GM23338 (cell line): ENCODE results near the gene ZNF358. TPM values are rescaled to one million over a fixed set of nuclear protein-coding genes. Genes with fewer than 3 reads are reported as not detected.

Source experiments
- ATAC-seq: fragments of 200-7000 bp; cut with Tn5 transposase; 3 replicates; pipeline ENCODE4 v1.9.1; 2020
- DNase-seq: peaks from one replicate; pipeline ENCODE4 v3.0.0-alpha.2; 2015; ENCODE audit warnings: low spot score
- H2AFZ ChIP-seq: fragments of 200-600 bp; sonication (generic); 2 replicates; pipeline ENCODE4 v1.8.0; 2016; ENCODE audit warnings: antibody characterized with exemption, mild to moderate bottlenecking, moderate library complexity
- H3F3A ChIP-seq: fragments of 200-600 bp; sonication (generic); replicated peaks from 2 replicates; pipeline ENCODE4 v1.8.0; 2017; ENCODE audit warnings: antibody characterized with exemption, mixed run types, low read depth
- H3K27ac ChIP-seq: fragments of 200-600 bp; sonication (generic); 2 replicates; pipeline ENCODE4 v1.6.1; 2016; ENCODE audit warnings: low read depth
- H3K27me3 ChIP-seq: fragments of 200-600 bp; sonication (generic); 2 replicates; pipeline ENCODE4 v1.8.0; 2016; ENCODE audit warnings: mild to moderate bottlenecking, mixed run types, moderate library complexity; ENCODE audit not compliant: insufficient read depth
- H3K36me3 ChIP-seq: fragments of 200-600 bp; sonication (generic); 2 replicates; pipeline ENCODE4 v1.8.0; 2016; ENCODE audit warnings: mild to moderate bottlenecking; ENCODE audit not compliant: insufficient read depth
- H3K4me1 ChIP-seq: fragments of 200-600 bp; sonication (generic); 2 replicates; pipeline ENCODE4 v1.8.0; 2016; ENCODE audit warnings: mild to moderate bottlenecking, moderate library complexity; ENCODE audit not compliant: insufficient read depth
- H3K4me2 ChIP-seq: fragments of 200-600 bp; sonication (generic); 2 replicates; pipeline ENCODE4 v1.7.1; 2017; ENCODE audit warnings: mixed run types
- H3K4me3 ChIP-seq: fragments of 200-600 bp; sonication (generic); 2 replicates; pipeline ENCODE4 v1.6.1; 2016; ENCODE audit warnings: mixed run types
- H3K79me2 ChIP-seq: fragments of 200-600 bp; sonication (generic); replicated peaks from 2 replicates; pipeline ENCODE4 v1.8.0; 2017; ENCODE audit warnings: mild to moderate bottlenecking; ENCODE audit not compliant: insufficient read depth
- H3K9me2 ChIP-seq: fragments of 200-600 bp; sonication (generic); 2 replicates; pipeline ENCODE4 v1.8.0; 2017; ENCODE audit not compliant: insufficient read depth
- H4K20me1 ChIP-seq: fragments of 200-600 bp; sonication (generic); replicated peaks from 2 replicates; pipeline ENCODE4 v1.8.0; 2017; ENCODE audit warnings: mild to moderate bottlenecking; ENCODE audit not compliant: insufficient read depth
- H3K27ac Mint-ChIP-seq: 2 replicates; pipeline ENCODE4 v1.8.0; 2020; ENCODE audit warnings: inconsistent platforms, mild to moderate bottlenecking, moderate library complexity, mixed read lengths
- H3K27me3 Mint-ChIP-seq: 3 replicates; pipeline ENCODE4 v1.8.0; 2022; ENCODE audit warnings: low read depth, mild to moderate bottlenecking, moderate library complexity, mixed read lengths, inconsistent platforms; ENCODE audit not compliant: insufficient read depth, poor library complexity
- H3K36me3 Mint-ChIP-seq: 3 replicates; pipeline ENCODE4 v1.8.0; 2021; ENCODE audit warnings: low read depth, mild to moderate bottlenecking, inconsistent platforms, moderate library complexity, mixed read lengths
- H3K4me1 Mint-ChIP-seq: 3 replicates; pipeline ENCODE4 v1.8.0; 2020; ENCODE audit warnings: mild to moderate bottlenecking, inconsistent platforms, mixed read lengths
- H3K4me3 Mint-ChIP-seq: 3 replicates; pipeline ENCODE4 v1.8.0; 2021; ENCODE audit warnings: moderate library complexity, mild to moderate bottlenecking, inconsistent platforms, mixed read lengths
- H3K9me3 Mint-ChIP-seq: 3 replicates; pipeline ENCODE4 v1.8.0; 2020; ENCODE audit warnings: moderate library complexity, mild to moderate bottlenecking, inconsistent platforms, mixed read lengths
- CREB1 ChIP-seq: fragments of 250-450 bp; sonication (Bioruptor Pico); IDR thresholded peaks from 2 replicates; pipeline ENCODE4 v1.5.0; 2020; ENCODE audit warnings: low read depth, mild to moderate bottlenecking, moderate library complexity
- EZH2 ChIP-seq: fragments of 200-600 bp; sonication (generic); IDR thresholded peaks from one replicate; pipeline ENCODE4 v1.8.0; 2017; ENCODE audit warnings: antibody characterized with exemption, mild to moderate bottlenecking, low read depth; ENCODE audit not compliant: unreplicated experiment
- EZH2phosphoT487 ChIP-seq: fragments of 200-600 bp; sonication (generic); IDR thresholded peaks from one replicate; pipeline ENCODE4 v1.8.1; 2018; ENCODE audit warnings: antibody characterized with exemption; ENCODE audit not compliant: unreplicated experiment
- JUNB ChIP-seq: IDR thresholded peaks from one replicate; pipeline ENCODE4 v1.6.1; 2016; ENCODE audit warnings: antibody characterized with exemption; ENCODE audit not compliant: unreplicated experiment
- POLR2AphosphoS5 ChIP-seq: IDR thresholded peaks from 2 replicates; pipeline ENCODE4 v1.6.1; 2016; ENCODE audit warnings: antibody characterized with exemption, low read depth
- REST ChIP-seq: IDR thresholded peaks from one replicate; pipeline ENCODE4 v1.6.1; 2018; ENCODE audit warnings: antibody characterized with exemption; ENCODE audit not compliant: unreplicated experiment
- STAT1 ChIP-seq: IDR thresholded peaks from one replicate; pipeline ENCODE4 v1.6.1; 2016; ENCODE audit warnings: antibody characterized with exemption; ENCODE audit not compliant: unreplicated experiment
- ZNF114 ChIP-seq: fragments of 250-450 bp; sonication (Bioruptor Pico); IDR thresholded peaks from 2 replicates; pipeline ENCODE4 v1.5.0; 2020; ENCODE audit warnings: mild to moderate bottlenecking, moderate library complexity
- ZNF331 ChIP-seq: fragments of 250-450 bp; sonication (Bioruptor Pico); IDR thresholded peaks from 2 replicates; pipeline ENCODE4 v1.5.0; 2020; ENCODE audit warnings: low read depth, mild to moderate bottlenecking, moderate library complexity
- ZNF462 ChIP-seq: fragments of 250-450 bp; sonication (Bioruptor Pico); IDR thresholded peaks from 2 replicates; pipeline ENCODE4 v1.5.0; 2020; ENCODE audit warnings: mild to moderate bottlenecking, moderate library complexity
- polyA plus RNA-seq: library from polyadenylated mRNA; unstranded; fragments of >200 nt; fragmentation: Nextera tagmentation; extraction: Ambion mirVana; gene quantifications from 2 replicates; pipeline ENCODE4 v1.2.1, GENCODE V29; 2016
- total RNA-seq: library from RNA; depleted of rRNA; stranded (reverse); fragments of >200 nt; shearing (Covaris generic); gene quantifications from 2 replicates; pipeline ENCODE4 v1.2.3, GENCODE V29; 2014
- TF ChIP-seq, protein P1 (sequence below): IDR thresholded peaks from 2 replicates; pipeline ENCODE4 v1.6.1; 2016; ENCODE audit warnings: antibody characterized with exemption
- TF ChIP-seq, protein P2 (sequence below), 2 experiments: fragments of 200-600 bp in 1 of 2; sonication (generic) in 1 of 2; conservative IDR thresholded peaks; 2 replicates each; pipeline versions ENCODE4 v1.5.1 to v1.6.1; 2016 to 2017; ENCODE audit warnings: antibody characterized with exemption in 2 of 2, low read depth in 2 of 2, mild to moderate bottlenecking in 2 of 2, moderate library complexity in 1 of 2

Gene ZNF358
- total and polyA plus RNA-seq, 2 experiments from 2014 or later: 23.8 to 52.9 TPM

DNA sequence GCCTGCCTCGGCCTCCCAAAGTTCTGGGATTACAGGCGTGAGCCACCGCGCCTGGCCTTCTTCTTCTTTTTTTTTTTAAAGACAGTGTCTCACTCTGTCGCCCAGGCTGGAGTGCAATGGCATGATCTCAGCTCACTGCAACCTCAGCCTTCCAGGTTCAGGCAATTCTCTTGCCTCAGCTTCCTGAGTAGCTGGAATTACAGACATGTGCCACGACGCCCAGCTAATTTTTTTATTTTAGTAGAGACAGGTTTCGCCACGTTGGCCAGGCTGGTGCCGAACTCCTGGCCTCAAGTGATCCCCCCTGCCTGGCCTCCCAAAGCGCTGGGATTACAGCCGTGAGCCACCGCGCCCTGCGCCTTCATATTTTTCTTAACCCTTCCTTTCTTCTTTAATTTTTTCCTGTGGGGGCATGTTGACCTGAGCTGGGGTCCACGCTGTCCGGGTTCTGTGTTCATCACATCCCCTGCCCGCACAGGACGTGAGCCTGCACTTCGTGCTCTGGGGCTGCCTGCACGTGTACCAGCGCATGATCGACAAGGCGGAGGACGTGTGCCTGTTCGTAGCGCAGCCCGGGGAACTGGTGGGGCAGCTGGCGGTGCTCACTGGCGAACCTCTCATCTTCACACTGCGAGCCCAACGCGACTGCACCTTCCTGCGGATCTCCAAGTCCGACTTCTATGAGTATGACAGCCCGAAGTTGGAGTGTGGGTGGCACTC, 33.7 kb downstream of the ZNF358 start:
- peaks cover 3% of the 10 kb centered on the region; the same call in 2 of the 3 replicates for H3K4me1 Mint-ChIP-seq
- Histone ChIP-seq H3K4me1 (peaks cover 3% of the 10 kb centered on the region; the same call in 1 of the 2 replicates), H3K4me2 (no peak overlapping the region), H3K79me2 (no peaks in the 10 kb centered on the region), H3K36me3 (no peaks in the 10 kb centered on the region), H3K4me3 (no peak overlapping the region), H3K27me3 (no peaks in the 10 kb centered on the region), H2AFZ (no peak overlapping the region), H3F3A (no peaks in the 10 kb centered on the region), H3K9me2 (no peaks in the 10 kb centered on the region), H3K27ac (no peak overlapping the region), H4K20me1 (no peaks in the 10 kb centered on the region)
- ATAC-seq (no peak), DNase-seq (no peak)
- TF ChIP-seq ZNF114 (CRISPR knock-in tag) (no peak), JUNB (no peak), CREB1 (no peak), EZH2phosphoT487 (no peak), ZNF331 (CRISPR knock-in tag) (no peak), POLR2AphosphoS5 (no peak), ZNF462 (CRISPR knock-in tag) (no peak), REST (no peak), EZH2 (no peak), STAT1 (no peak)
- TF ChIP-seq, protein P1, sequence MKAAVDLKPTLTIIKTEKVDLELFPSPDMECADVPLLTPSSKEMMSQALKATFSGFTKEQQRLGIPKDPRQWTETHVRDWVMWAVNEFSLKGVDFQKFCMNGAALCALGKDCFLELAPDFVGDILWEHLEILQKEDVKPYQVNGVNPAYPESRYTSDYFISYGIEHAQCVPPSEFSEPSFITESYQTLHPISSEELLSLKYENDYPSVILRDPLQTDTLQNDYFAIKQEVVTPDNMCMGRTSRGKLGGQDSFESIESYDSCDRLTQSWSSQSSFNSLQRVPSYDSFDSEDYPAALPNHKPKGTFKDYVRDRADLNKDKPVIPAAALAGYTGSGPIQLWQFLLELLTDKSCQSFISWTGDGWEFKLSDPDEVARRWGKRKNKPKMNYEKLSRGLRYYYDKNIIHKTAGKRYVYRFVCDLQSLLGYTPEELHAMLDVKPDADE: no peak
- TF ChIP-seq, protein P2, sequence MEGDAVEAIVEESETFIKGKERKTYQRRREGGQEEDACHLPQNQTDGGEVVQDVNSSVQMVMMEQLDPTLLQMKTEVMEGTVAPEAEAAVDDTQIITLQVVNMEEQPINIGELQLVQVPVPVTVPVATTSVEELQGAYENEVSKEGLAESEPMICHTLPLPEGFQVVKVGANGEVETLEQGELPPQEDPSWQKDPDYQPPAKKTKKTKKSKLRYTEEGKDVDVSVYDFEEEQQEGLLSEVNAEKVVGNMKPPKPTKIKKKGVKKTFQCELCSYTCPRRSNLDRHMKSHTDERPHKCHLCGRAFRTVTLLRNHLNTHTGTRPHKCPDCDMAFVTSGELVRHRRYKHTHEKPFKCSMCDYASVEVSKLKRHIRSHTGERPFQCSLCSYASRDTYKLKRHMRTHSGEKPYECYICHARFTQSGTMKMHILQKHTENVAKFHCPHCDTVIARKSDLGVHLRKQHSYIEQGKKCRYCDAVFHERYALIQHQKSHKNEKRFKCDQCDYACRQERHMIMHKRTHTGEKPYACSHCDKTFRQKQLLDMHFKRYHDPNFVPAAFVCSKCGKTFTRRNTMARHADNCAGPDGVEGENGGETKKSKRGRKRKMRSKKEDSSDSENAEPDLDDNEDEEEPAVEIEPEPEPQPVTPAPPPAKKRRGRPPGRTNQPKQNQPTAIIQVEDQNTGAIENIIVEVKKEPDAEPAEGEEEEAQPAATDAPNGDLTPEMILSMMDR (conservative IDR thresholded peaks at IDR 0.05; ENCODE audit: low read depth in 2 of 2): no peak
- H3K27ac Mint-ChIP-seq: no peak overlapping the region
- 0 out of 3 replicates have a peak overlapping the region, but pooled peaks have one; percentile 14 for H3K4me3 Mint-ChIP-seq
- H3K36me3 Mint-ChIP-seq: peaks cover 6% of the 10 kb centered on the region
- H3K9me3 Mint-ChIP-seq: no peaks in the 10 kb centered on the region
- peaks cover 7% of the 10 kb centered on the region for H3K27me3 Mint-ChIP-seq
